Measurements from ENCODE around the gene CRCP. TPM values are rescaled to one million over a fixed set of nuclear protein-coding genes. Genes with fewer than 3 reads are reported as not detected.

The CRCP gene
- total RNA-seq, 1 donor from 2014 or later = 26.8 TPM

- no peak overlapping the region for H3K9ac ChIP-seq (ENCODE audit: low read length)
- Mint-ChIP-seq H3K4me1 (ENCODE audit: low read depth, unreplicated experiment) (peaks cover 9% of the 10 kb centered on the region), H3K27me3 (ENCODE audit: low read depth, unreplicated experiment) (peaks cover 6% of the 10 kb centered on the region), H3K36me3 (ENCODE audit: low read depth, unreplicated experiment) (no peaks in the 10 kb centered on the region), H3K9me3 (ENCODE audit: unreplicated experiment) (peaks cover 3% of the 10 kb centered on the region), H3K4me3 (ENCODE audit: unreplicated experiment) (no peak overlapping the region), H3K27ac (ENCODE audit: unreplicated experiment) (no peak overlapping the region)
- H3K36me3 ChIP-seq (ENCODE audit: insufficient read depth, low read length) = no peaks in the 10 kb centered on the region
- H3K27ac ChIP-seq (ENCODE audit: low read depth, low read length) = no peak overlapping the region
- H2AFZ ChIP-seq (ENCODE audit: low read depth, low read length) = no peak overlapping the region
- FAIRE-seq = no peak
- H3K27me3 ChIP-seq (ENCODE audit: insufficient read depth, low read length) = no peaks in the 10 kb centered on the region
- H3K4me3 ChIP-seq (ENCODE audit: insufficient read depth, low read depth, low read length) = no peak overlapping the region
- no peaks in the 10 kb centered on the region for H3K79me2 ChIP-seq (ENCODE audit: insufficient read depth, low read length)
- no peak for DNase-seq (ENCODE audit: low read depth)
- H4K20me1 ChIP-seq (ENCODE audit: insufficient read depth, low read length) = no peaks in the 10 kb centered on the region
- no peaks in the 10 kb centered on the region for H3K9me3 ChIP-seq (ENCODE audit: insufficient read depth, low read depth, low read length)
- TF ChIP-seq EZH2 (IDR thresholded peaks at IDR 0.05; ENCODE audit: insufficient read depth, low read length) = no peak
- TF ChIP-seq CTCF (IDR thresholded peaks at IDR 0.05; ENCODE audit: insufficient read depth, low read depth, low read length) = no peak
- H3K4me1 ChIP-seq (ENCODE audit: insufficient read depth, low read length) = peaks cover 2% of the 10 kb centered on the region
- no peak overlapping the region for H3K4me2 ChIP-seq (ENCODE audit: low read length)
Measured at GRCh38 chr7:66185680-66186187, 71.1 kb downstream of the CRCP start.

DNA sequence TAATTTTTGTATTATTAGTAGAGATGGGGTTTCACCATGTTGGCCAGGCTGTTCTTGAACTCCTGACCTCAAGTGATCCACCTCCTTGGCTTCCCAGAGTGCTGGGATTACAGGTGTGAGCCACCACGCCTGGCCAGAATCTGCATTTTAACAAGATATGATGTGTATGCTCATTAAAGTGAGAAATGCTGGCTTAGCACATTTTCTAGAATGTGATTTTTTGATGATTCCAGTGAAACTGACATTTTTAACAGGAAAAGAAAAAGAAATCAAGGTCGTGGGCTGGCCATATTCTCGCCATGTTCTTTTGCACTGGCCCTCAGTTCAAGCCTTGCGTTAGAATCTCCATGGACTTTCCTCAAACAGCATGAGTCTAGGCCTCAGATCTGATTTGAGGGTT, 72.3 kb downstream of the CRCP start:
- Mint-ChIP-seq H3K27ac (ENCODE audit: unreplicated experiment) (no peak overlapping the region), H3K4me1 (ENCODE audit: low read depth, unreplicated experiment) (peaks cover 9% of the 10 kb centered on the region), H3K9me3 (ENCODE audit: unreplicated experiment) (peaks cover 3% of the 10 kb centered on the region), H3K27me3 (ENCODE audit: low read depth, unreplicated experiment) (peaks cover 6% of the 10 kb centered on the region), H3K4me3 (ENCODE audit: unreplicated experiment) (no peak overlapping the region), H3K36me3 (ENCODE audit: low read depth, unreplicated experiment) (no peaks in the 10 kb centered on the region)
- Histone ChIP-seq H3K4me1 (ENCODE audit: insufficient read depth, low read length) (peaks cover 2% of the 10 kb centered on the region), H2AFZ (ENCODE audit: low read depth, low read length) (no peak overlapping the region), H3K36me3 (ENCODE audit: insufficient read depth, low read length) (no peaks in the 10 kb centered on the region), H3K27me3 (ENCODE audit: insufficient read depth, low read length) (no peaks in the 10 kb centered on the region), H3K9me3 (ENCODE audit: insufficient read depth, low read depth, low read length) (no peaks in the 10 kb centered on the region), H3K4me2 (ENCODE audit: low read length) (no peak overlapping the region), H3K9ac (ENCODE audit: low read length) (no peak overlapping the region), H3K4me3 (ENCODE audit: insufficient read depth, low read depth, low read length) (no peak overlapping the region), H4K20me1 (ENCODE audit: insufficient read depth, low read length) (no peaks in the 10 kb centered on the region), H3K79me2 (ENCODE audit: insufficient read depth, low read length) (no peaks in the 10 kb centered on the region), H3K27ac (ENCODE audit: low read depth, low read length) (no peak overlapping the region)
- DNase-seq (ENCODE audit: low read depth) (no peak), FAIRE-seq (no peak)
- TF ChIP-seq CTCF (IDR thresholded peaks at IDR 0.05; ENCODE audit: insufficient read depth, low read depth, low read length) = no peak

DNA sequence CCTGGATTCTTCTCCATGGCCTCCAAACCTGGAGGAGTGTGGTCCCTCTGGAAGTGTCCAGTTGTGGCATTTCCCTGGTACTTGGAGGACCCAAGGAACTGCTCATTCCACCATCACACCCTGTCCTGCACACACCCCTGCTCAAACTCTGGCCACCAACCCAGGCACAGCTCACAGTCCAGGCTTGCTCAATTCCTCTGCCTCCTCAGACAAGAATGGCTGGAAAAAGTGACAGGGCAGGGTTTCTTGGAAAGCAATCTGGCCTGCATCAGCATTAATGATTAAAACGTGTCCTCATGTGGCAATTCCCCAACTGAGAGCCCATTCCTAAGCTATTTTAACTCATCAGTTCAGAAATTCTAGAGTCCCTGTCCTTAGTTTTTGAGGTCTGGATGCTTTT, 73.3 kb downstream of the CRCP start:
- Mint-ChIP-seq H3K4me3 (ENCODE audit: unreplicated experiment) (no peak overlapping the region), H3K36me3 (ENCODE audit: low read depth, unreplicated experiment) (no peaks in the 10 kb centered on the region), H3K4me1 (ENCODE audit: low read depth, unreplicated experiment) (peaks cover 9% of the 10 kb centered on the region), H3K27ac (ENCODE audit: unreplicated experiment) (no peak overlapping the region), H3K27me3 (ENCODE audit: low read depth, unreplicated experiment) (peaks cover 6% of the 10 kb centered on the region), H3K9me3 (ENCODE audit: unreplicated experiment) (peaks cover 5% of the 10 kb centered on the region)
- Histone ChIP-seq H3K36me3 (ENCODE audit: insufficient read depth, low read length) (no peaks in the 10 kb centered on the region), H3K9ac (ENCODE audit: low read length) (no peak overlapping the region), H3K27me3 (ENCODE audit: insufficient read depth, low read length) (no peaks in the 10 kb centered on the region), H3K4me1 (ENCODE audit: insufficient read depth, low read length) (peaks cover 2% of the 10 kb centered on the region), H3K27ac (ENCODE audit: low read depth, low read length) (no peak overlapping the region), H3K4me3 (ENCODE audit: insufficient read depth, low read depth, low read length) (no peak overlapping the region), H3K9me3 (ENCODE audit: insufficient read depth, low read depth, low read length) (no peaks in the 10 kb centered on the region), H3K79me2 (ENCODE audit: insufficient read depth, low read length) (no peaks in the 10 kb centered on the region), H4K20me1 (ENCODE audit: insufficient read depth, low read length) (no peaks in the 10 kb centered on the region), H3K4me2 (ENCODE audit: low read length) (no peak overlapping the region), H2AFZ (ENCODE audit: low read depth, low read length) (no peak overlapping the region)
- DNase-seq (ENCODE audit: low read depth) (peak; percentile 27), FAIRE-seq (no peak)
- TF ChIP-seq EZH2 (IDR thresholded peaks at IDR 0.05; ENCODE audit: insufficient read depth, low read length) (no peak), CTCF (IDR thresholded peaks at IDR 0.05; ENCODE audit: insufficient read depth, low read depth, low read length) (no peak)

Data from astrocyte (in vitro differentiated cells and primary cell).